Breast epithelium (tissue), 4 donors: ENCODE data around the gene DHDH. TPM values are rescaled to one million over a fixed set of nuclear protein-coding genes. Genes with fewer than 3 reads are reported as not detected.

Experiments
- DNase-seq, 2 donors: peaks; one replicate each; pipeline ENCODE4 v3.0.0-alpha.2; 2019; ENCODE audit warnings: low spot score in 2 of 2
- H3K27ac ChIP-seq, 2 donors: fragments of 200-600 bp; sonication (generic) in 1 of 2; one replicate each; pipeline ENCODE4 v1.5.1; 2016 to 2019; ENCODE audit warnings: mild to moderate bottlenecking in 1 of 2
- H3K27me3 ChIP-seq, 2 donors: fragments of 200-600 bp; sonication (generic) in 1 of 2; one replicate each; pipeline versions ENCODE4 v1.5.1 to v1.6.0; 2017 to 2019; ENCODE audit warnings: control low read depth in 1 of 2, mild to moderate bottlenecking in 1 of 2
- H3K36me3 ChIP-seq: fragments of 200-600 bp; one replicate; pipeline ENCODE4 v1.5.1; 2019
- H3K4me1 ChIP-seq, 2 donors: fragments of 200-600 bp; sonication (generic); one replicate each; pipeline ENCODE4 v1.5.1; 2016 to 2019; ENCODE audit warnings: control low read depth in 1 of 2
- H3K4me3 ChIP-seq, 3 donors: fragments of 200-600 bp; sonication (generic); 1 replicate in 2 of 3; 2 replicates in 1 of 3; pipeline ENCODE4 v1.5.1; 2016 to 2019; ENCODE audit warnings: mild to moderate bottlenecking in 3 of 3, moderate library complexity in 2 of 3
- H3K9me3 ChIP-seq, 2 donors: fragments of 200-600 bp; sonication (generic) in 1 of 2; one replicate each; pipeline ENCODE4 v1.5.1; 2016 to 2019; ENCODE audit warnings: control low read depth in 1 of 2
- POLR2A ChIP-seq: fragments of 450-650 bp; IDR thresholded peaks from one replicate; pipeline ENCODE4 v1.6.1; 2016; ENCODE audit warnings: antibody characterized with exemption, mild to moderate bottlenecking, moderate library complexity
- POLR2AphosphoS5 ChIP-seq, 3 donors: sonication (generic); formaldehyde crosslinking; IDR thresholded peaks; one replicate each; pipeline ENCODE4 v1.6.1; 2017; ENCODE audit warnings: antibody characterized with exemption in 3 of 3
- intact Hi-C: fragments of 100-400 bp; cut with DNase I; formaldehyde crosslinking; loops from one replicate; pipeline ENCODE4 v1.15.1; 2023; ENCODE audit warnings: low total_unique reads
- total RNA-seq, 3 donors: library from RNA; depleted of rRNA; stranded (reverse); fragments of >200 nt; gene quantifications; one replicate each; pipeline ENCODE4 v1.1.0, GENCODE V29; 2016
- TF ChIP-seq, protein P1 (sequence below), 3 donors: fragments of 450-650 bp; IDR thresholded peaks; one replicate each; pipeline ENCODE4 v1.5.1; 2016 to 2017; ENCODE audit warnings: antibody characterized with exemption in 3 of 3, mild to moderate bottlenecking in 3 of 3, moderate library complexity in 3 of 3

DHDH gene
- total RNA-seq, 3 donors from 2014 or later = 0.96 to 1.3 TPM; not detected in 1

DNA sequence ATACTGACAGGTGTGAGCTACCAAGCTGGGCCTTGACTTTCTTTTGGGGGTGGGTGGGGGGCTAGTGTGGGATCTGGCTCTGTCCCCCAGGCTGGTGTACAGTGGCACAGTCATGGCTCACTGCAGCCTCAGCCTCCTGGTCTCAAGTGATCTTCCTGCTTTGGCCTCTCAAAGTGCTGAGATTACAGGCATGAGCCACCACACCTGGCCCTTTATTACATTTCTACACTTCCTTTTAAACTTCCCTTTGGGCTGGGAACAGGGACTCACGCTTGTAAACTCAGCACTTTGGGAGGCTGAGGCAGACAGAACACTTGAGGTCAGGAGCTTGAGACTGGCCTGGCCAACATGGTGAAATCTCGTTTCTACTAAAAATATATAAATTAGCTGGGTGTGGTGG is 43.6 kb downstream of the DHDH start:
- no peak for TF ChIP-seq POLR2A
- TF ChIP-seq, protein P1, sequence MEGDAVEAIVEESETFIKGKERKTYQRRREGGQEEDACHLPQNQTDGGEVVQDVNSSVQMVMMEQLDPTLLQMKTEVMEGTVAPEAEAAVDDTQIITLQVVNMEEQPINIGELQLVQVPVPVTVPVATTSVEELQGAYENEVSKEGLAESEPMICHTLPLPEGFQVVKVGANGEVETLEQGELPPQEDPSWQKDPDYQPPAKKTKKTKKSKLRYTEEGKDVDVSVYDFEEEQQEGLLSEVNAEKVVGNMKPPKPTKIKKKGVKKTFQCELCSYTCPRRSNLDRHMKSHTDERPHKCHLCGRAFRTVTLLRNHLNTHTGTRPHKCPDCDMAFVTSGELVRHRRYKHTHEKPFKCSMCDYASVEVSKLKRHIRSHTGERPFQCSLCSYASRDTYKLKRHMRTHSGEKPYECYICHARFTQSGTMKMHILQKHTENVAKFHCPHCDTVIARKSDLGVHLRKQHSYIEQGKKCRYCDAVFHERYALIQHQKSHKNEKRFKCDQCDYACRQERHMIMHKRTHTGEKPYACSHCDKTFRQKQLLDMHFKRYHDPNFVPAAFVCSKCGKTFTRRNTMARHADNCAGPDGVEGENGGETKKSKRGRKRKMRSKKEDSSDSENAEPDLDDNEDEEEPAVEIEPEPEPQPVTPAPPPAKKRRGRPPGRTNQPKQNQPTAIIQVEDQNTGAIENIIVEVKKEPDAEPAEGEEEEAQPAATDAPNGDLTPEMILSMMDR (IDR thresholded peaks at IDR 0.05) = no peak
- TF ChIP-seq POLR2AphosphoS5 (IDR thresholded peaks at IDR 0.05) = no peak
- no peaks in the 10 kb centered on the region for H3K36me3 ChIP-seq
- H3K9me3 ChIP-seq = no peaks in the 10 kb centered on the region
- no peaks in the 10 kb centered on the region for H3K4me1 ChIP-seq
- no peak overlapping the region for H3K27ac ChIP-seq
- no peaks in the 10 kb centered on the region for H3K27me3 ChIP-seq
- H3K4me3 ChIP-seq = no peak overlapping the region
- intact Hi-C loops = no loop called here
- no peak for DNase-seq

DNA sequence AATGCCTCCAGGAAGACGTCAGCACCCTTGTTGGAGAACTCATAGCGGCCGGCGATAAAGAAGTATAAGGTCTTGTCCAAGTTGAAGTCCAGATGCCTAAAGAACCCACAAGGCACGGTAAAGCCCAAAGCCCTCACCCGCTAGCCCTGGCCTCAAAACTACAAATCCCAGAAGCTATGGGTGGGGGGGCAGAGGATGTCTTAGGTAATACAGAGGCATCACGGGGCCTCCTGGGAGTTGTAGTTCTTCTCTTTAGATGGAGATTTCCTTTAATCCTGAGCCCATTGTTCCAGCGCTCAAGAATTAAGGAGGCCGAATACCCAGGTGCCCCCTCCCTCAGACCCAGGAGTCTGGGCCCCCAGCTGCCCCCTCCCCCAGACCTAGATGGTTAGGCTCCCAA is 48.8 kb downstream of the DHDH start:
- Histone ChIP-seq H3K4me3 (no peak overlapping the region), H3K36me3 (no peaks in the 10 kb centered on the region)

DNA sequence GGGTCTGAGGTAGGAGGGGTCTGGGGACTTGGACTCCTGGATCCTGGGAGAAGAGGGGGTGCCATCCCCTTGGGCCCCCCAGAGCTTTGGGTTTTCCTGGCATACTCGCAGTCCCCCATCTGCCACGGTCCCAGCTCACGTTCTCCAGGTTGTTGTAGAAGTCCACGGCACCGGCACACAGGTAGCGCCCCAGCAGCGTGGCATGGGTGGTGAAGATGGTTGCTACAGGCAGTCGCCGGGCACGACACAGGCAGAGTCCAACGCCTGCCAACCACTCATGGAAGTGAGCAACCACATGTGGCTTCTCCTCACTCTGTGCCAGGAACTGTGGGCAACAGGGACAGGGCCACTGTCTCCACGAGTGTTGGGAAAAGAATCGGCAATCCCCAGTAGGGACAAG is 52.2 kb downstream of the DHDH start:
- Histone ChIP-seq H3K4me3 (no peak overlapping the region), H3K27me3 (no peaks in the 10 kb centered on the region), H3K4me1 (peaks cover 0 to 3% of the 10 kb centered on the region in 2 donors), H3K27ac (no peak overlapping the region), H3K36me3 (no peaks in the 10 kb centered on the region), H3K9me3 (no peaks in the 10 kb centered on the region)
- TF ChIP-seq, protein P1 (IDR thresholded peaks at IDR 0.05) = no peak
- TF ChIP-seq POLR2AphosphoS5 (IDR thresholded peaks at IDR 0.05) (no peak), POLR2A (no peak)
- intact Hi-C loops = no loop called here
- no peak for DNase-seq

More for the DNA sequence above, 48.8 kb downstream of the DHDH start:
- H3K4me1 ChIP-seq = no peaks in the 10 kb centered on the region
- H3K9me3 ChIP-seq = no peaks in the 10 kb centered on the region
- intact Hi-C loops = no loop called here
- H3K27me3 ChIP-seq = no peaks in the 10 kb centered on the region
- TF ChIP-seq POLR2AphosphoS5 (IDR thresholded peaks at IDR 0.05) (no peak), POLR2A (no peak)
- TF ChIP-seq, protein P1 (IDR thresholded peaks at IDR 0.05) = no peak
- no peak overlapping the region for H3K27ac ChIP-seq
- no peak for DNase-seq

DNA sequence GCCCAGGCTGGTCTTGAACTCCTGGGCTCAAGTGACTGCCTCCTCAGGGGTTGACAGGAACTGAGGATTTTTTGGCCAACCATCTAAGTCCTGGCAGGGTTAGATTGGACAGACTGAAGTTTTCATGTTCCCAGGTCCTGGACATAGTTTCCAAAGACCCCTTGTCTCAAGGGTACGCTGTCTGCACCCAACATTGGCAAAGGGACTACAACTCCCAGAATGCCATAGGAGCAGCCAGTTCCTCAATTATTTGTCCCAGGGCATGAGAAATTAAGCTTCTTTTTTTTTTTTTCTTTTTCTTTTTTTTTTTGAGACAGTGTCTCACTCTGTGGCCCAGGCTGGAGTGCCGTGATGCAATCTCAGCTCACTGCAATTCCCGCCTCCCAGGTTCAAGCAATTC is 52.7 kb downstream of the DHDH start:
- no peaks in the 10 kb centered on the region for H3K36me3 ChIP-seq
- no peak overlapping the region for H3K4me3 ChIP-seq
- no peaks in the 10 kb centered on the region for H3K27me3 ChIP-seq

DNA sequence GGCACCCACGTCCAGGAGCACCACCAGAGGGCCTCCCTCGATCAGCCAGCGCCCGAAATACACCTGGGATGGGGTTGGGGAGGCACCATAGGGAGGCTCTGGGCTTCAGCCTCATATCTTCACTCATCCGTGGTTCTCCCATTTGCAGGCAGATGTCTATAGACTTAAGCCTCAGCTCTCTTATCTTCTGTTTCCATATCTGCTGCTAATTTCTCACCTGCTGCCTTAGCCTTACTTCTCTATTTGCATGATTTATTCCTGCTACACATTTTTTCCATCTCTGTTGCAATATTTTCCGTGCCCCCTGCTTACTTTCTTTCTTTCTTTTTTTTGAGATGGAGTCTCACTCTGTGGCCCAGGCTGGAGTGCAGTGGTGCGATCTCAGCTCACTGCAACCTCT is 53.8 kb downstream of the DHDH start:
- no peak for TF ChIP-seq POLR2A
- TF ChIP-seq, protein P1 (IDR thresholded peaks at IDR 0.05) = no peak
- no peak for TF ChIP-seq POLR2AphosphoS5 (IDR thresholded peaks at IDR 0.05)
- Histone ChIP-seq H3K27ac (no peak overlapping the region), H3K4me3 (no peak overlapping the region), H3K4me1 (peaks cover 8 to 19% of the 10 kb centered on the region in 2 donors), H3K9me3 (no peaks in the 10 kb centered on the region), H3K27me3 (no peaks in the 10 kb centered on the region), H3K36me3 (no peaks in the 10 kb centered on the region)
- DNase-seq = no peak
- intact Hi-C loops = no loop called here

More for the DNA sequence above, 52.7 kb downstream of the DHDH start:
- no peaks in the 10 kb centered on the region for H3K9me3 ChIP-seq
- no peak for DNase-seq
- H3K27ac ChIP-seq = no peak overlapping the region
- intact Hi-C loops = no loop called here
- TF ChIP-seq, protein P1 (IDR thresholded peaks at IDR 0.05) = no peak
- no peak for TF ChIP-seq POLR2AphosphoS5 (IDR thresholded peaks at IDR 0.05)
- no peak for TF ChIP-seq POLR2A
- peaks cover 3 to 8% of the 10 kb centered on the region in 2 donors for H3K4me1 ChIP-seq
